GM23338 (cell line): ENCODE results near the gene TLE1. TPM values are rescaled to one million over a fixed set of nuclear protein-coding genes. Genes with fewer than 3 reads are reported as not detected.

Experiments used
- ATAC-seq: fragments of 200-7000 bp; cut with Tn5 transposase; 3 replicates; pipeline ENCODE4 v1.9.1; 2020
- DNase-seq: peaks from one replicate; pipeline ENCODE4 v3.0.0-alpha.2; 2015; ENCODE audit warnings: low spot score
- H2AFZ ChIP-seq: fragments of 200-600 bp; sonication (generic); 2 replicates; pipeline ENCODE4 v1.8.0; 2016; ENCODE audit warnings: antibody characterized with exemption, mild to moderate bottlenecking, moderate library complexity
- H3F3A ChIP-seq: fragments of 200-600 bp; sonication (generic); replicated peaks from 2 replicates; pipeline ENCODE4 v1.8.0; 2017; ENCODE audit warnings: antibody characterized with exemption, mixed run types, low read depth
- H3K27ac ChIP-seq: fragments of 200-600 bp; sonication (generic); 2 replicates; pipeline ENCODE4 v1.6.1; 2016; ENCODE audit warnings: low read depth
- H3K27me3 ChIP-seq: fragments of 200-600 bp; sonication (generic); 2 replicates; pipeline ENCODE4 v1.8.0; 2016; ENCODE audit warnings: mild to moderate bottlenecking, mixed run types, moderate library complexity; ENCODE audit not compliant: insufficient read depth
- H3K36me3 ChIP-seq: fragments of 200-600 bp; sonication (generic); 2 replicates; pipeline ENCODE4 v1.8.0; 2016; ENCODE audit warnings: mild to moderate bottlenecking; ENCODE audit not compliant: insufficient read depth
- H3K4me1 ChIP-seq: fragments of 200-600 bp; sonication (generic); 2 replicates; pipeline ENCODE4 v1.8.0; 2016; ENCODE audit warnings: mild to moderate bottlenecking, moderate library complexity; ENCODE audit not compliant: insufficient read depth
- H3K4me2 ChIP-seq: fragments of 200-600 bp; sonication (generic); 2 replicates; pipeline ENCODE4 v1.7.1; 2017; ENCODE audit warnings: mixed run types
- H3K4me3 ChIP-seq: fragments of 200-600 bp; sonication (generic); 2 replicates; pipeline ENCODE4 v1.6.1; 2016; ENCODE audit warnings: mixed run types
- H3K79me2 ChIP-seq: fragments of 200-600 bp; sonication (generic); replicated peaks from 2 replicates; pipeline ENCODE4 v1.8.0; 2017; ENCODE audit warnings: mild to moderate bottlenecking; ENCODE audit not compliant: insufficient read depth
- H3K9me2 ChIP-seq: fragments of 200-600 bp; sonication (generic); 2 replicates; pipeline ENCODE4 v1.8.0; 2017; ENCODE audit not compliant: insufficient read depth
- H4K20me1 ChIP-seq: fragments of 200-600 bp; sonication (generic); replicated peaks from 2 replicates; pipeline ENCODE4 v1.8.0; 2017; ENCODE audit warnings: mild to moderate bottlenecking; ENCODE audit not compliant: insufficient read depth
- H3K27ac Mint-ChIP-seq: 2 replicates; pipeline ENCODE4 v1.8.0; 2020; ENCODE audit warnings: inconsistent platforms, mild to moderate bottlenecking, moderate library complexity, mixed read lengths
- H3K27me3 Mint-ChIP-seq: 3 replicates; pipeline ENCODE4 v1.8.0; 2022; ENCODE audit warnings: low read depth, mild to moderate bottlenecking, moderate library complexity, mixed read lengths, inconsistent platforms; ENCODE audit not compliant: insufficient read depth, poor library complexity
- H3K36me3 Mint-ChIP-seq: 3 replicates; pipeline ENCODE4 v1.8.0; 2021; ENCODE audit warnings: low read depth, mild to moderate bottlenecking, inconsistent platforms, moderate library complexity, mixed read lengths
- H3K4me1 Mint-ChIP-seq: 3 replicates; pipeline ENCODE4 v1.8.0; 2020; ENCODE audit warnings: mild to moderate bottlenecking, inconsistent platforms, mixed read lengths
- H3K4me3 Mint-ChIP-seq: 3 replicates; pipeline ENCODE4 v1.8.0; 2021; ENCODE audit warnings: moderate library complexity, mild to moderate bottlenecking, inconsistent platforms, mixed read lengths
- H3K9me3 Mint-ChIP-seq: 3 replicates; pipeline ENCODE4 v1.8.0; 2020; ENCODE audit warnings: moderate library complexity, mild to moderate bottlenecking, inconsistent platforms, mixed read lengths
- CREB1 ChIP-seq: fragments of 250-450 bp; sonication (Bioruptor Pico); IDR thresholded peaks from 2 replicates; pipeline ENCODE4 v1.5.0; 2020; ENCODE audit warnings: low read depth, mild to moderate bottlenecking, moderate library complexity
- CTCF ChIP-seq, 2 experiments: fragments of 200-600 bp in 1 of 2; sonication (generic) in 1 of 2; conservative IDR thresholded peaks; 2 replicates each; pipeline versions ENCODE4 v1.5.1 to v1.6.1; 2016 to 2017; ENCODE audit warnings: antibody characterized with exemption in 2 of 2, low read depth in 2 of 2, mild to moderate bottlenecking in 2 of 2, moderate library complexity in 1 of 2
- EZH2 ChIP-seq: fragments of 200-600 bp; sonication (generic); IDR thresholded peaks from one replicate; pipeline ENCODE4 v1.8.0; 2017; ENCODE audit warnings: antibody characterized with exemption, mild to moderate bottlenecking, low read depth; ENCODE audit not compliant: unreplicated experiment
- EZH2phosphoT487 ChIP-seq: fragments of 200-600 bp; sonication (generic); IDR thresholded peaks from one replicate; pipeline ENCODE4 v1.8.1; 2018; ENCODE audit warnings: antibody characterized with exemption; ENCODE audit not compliant: unreplicated experiment
- JUNB ChIP-seq: IDR thresholded peaks from one replicate; pipeline ENCODE4 v1.6.1; 2016; ENCODE audit warnings: antibody characterized with exemption; ENCODE audit not compliant: unreplicated experiment
- NANOG ChIP-seq: IDR thresholded peaks from 2 replicates; pipeline ENCODE4 v1.6.1; 2016; ENCODE audit warnings: antibody characterized with exemption, borderline replicate concordance
- POLR2AphosphoS5 ChIP-seq: IDR thresholded peaks from 2 replicates; pipeline ENCODE4 v1.6.1; 2016; ENCODE audit warnings: antibody characterized with exemption, low read depth
- REST ChIP-seq: IDR thresholded peaks from one replicate; pipeline ENCODE4 v1.6.1; 2018; ENCODE audit warnings: antibody characterized with exemption; ENCODE audit not compliant: unreplicated experiment
- STAT1 ChIP-seq: IDR thresholded peaks from one replicate; pipeline ENCODE4 v1.6.1; 2016; ENCODE audit warnings: antibody characterized with exemption; ENCODE audit not compliant: unreplicated experiment
- ZNF114 ChIP-seq: fragments of 250-450 bp; sonication (Bioruptor Pico); IDR thresholded peaks from 2 replicates; pipeline ENCODE4 v1.5.0; 2020; ENCODE audit warnings: mild to moderate bottlenecking, moderate library complexity
- ZNF331 ChIP-seq: fragments of 250-450 bp; sonication (Bioruptor Pico); IDR thresholded peaks from 2 replicates; pipeline ENCODE4 v1.5.0; 2020; ENCODE audit warnings: low read depth, mild to moderate bottlenecking, moderate library complexity
- polyA plus RNA-seq: library from polyadenylated mRNA; unstranded; fragments of >200 nt; fragmentation: Nextera tagmentation; extraction: Ambion mirVana; gene quantifications from 2 replicates; pipeline ENCODE4 v1.2.1, GENCODE V29; 2016
- total RNA-seq: library from RNA; depleted of rRNA; stranded (reverse); fragments of >200 nt; shearing (Covaris generic); gene quantifications from 2 replicates; pipeline ENCODE4 v1.2.3, GENCODE V29; 2014
- TF ChIP-seq, protein P1 (sequence below): IDR thresholded peaks from 2 replicates; pipeline ENCODE4 v1.6.1; 2016; ENCODE audit warnings: antibody characterized with exemption
- TF ChIP-seq, protein P2 (sequence below): fragments of 250-450 bp; sonication (Bioruptor Pico); IDR thresholded peaks from 2 replicates; pipeline ENCODE4 v1.5.0; 2020; ENCODE audit warnings: mild to moderate bottlenecking, moderate library complexity

The TLE1 gene
- total and polyA plus RNA-seq, 2 experiments from 2014 or later: 58.1 to 132 TPM

GRCh38 chr9:81669041-81669651, 20.2 kb downstream of the TLE1 start:
- DNase-seq (no peak), ATAC-seq (no peak)
- Histone ChIP-seq H3K9me2 (no peaks in the 10 kb centered on the region), H3K4me1 (peaks cover 67% of the 10 kb centered on the region), H3F3A (peaks cover 21% of the 10 kb centered on the region), H3K4me2 (peak overlapping the region; percentile 42), H3K4me3 (no peak overlapping the region), H3K27ac (no peak overlapping the region), H2AFZ (no peak overlapping the region), H4K20me1 (peaks cover 43% of the 10 kb centered on the region), H3K27me3 (no peaks in the 10 kb centered on the region), H3K79me2 (peaks cover 95% of the 10 kb centered on the region), H3K36me3 (peaks cover 8% of the 10 kb centered on the region; the same call in 1 of the 2 replicates)
- Mint-ChIP-seq H3K4me3 (no peak overlapping the region), H3K4me1 (peaks cover 73% of the 10 kb centered on the region), H3K36me3 (peaks cover 56% of the 10 kb centered on the region), H3K27me3 (peaks cover 5% of the 10 kb centered on the region), H3K27ac (peak overlapping the region; percentile 84), H3K9me3 (no peaks in the 10 kb centered on the region)
- TF ChIP-seq STAT1 (no peak), ZNF331 (no peak), CTCF (conservative IDR thresholded peaks at IDR 0.05; ENCODE audit: low read depth in 2 of 2) (no peak), ZNF114 (CRISPR knock-in tag) (no peak), POLR2AphosphoS5 (no peak), CREB1 (no peak), EZH2 (no peak), REST (no peak), EZH2phosphoT487 (no peak), NANOG (no peak), JUNB (no peak)
- TF ChIP-seq, protein P1, sequence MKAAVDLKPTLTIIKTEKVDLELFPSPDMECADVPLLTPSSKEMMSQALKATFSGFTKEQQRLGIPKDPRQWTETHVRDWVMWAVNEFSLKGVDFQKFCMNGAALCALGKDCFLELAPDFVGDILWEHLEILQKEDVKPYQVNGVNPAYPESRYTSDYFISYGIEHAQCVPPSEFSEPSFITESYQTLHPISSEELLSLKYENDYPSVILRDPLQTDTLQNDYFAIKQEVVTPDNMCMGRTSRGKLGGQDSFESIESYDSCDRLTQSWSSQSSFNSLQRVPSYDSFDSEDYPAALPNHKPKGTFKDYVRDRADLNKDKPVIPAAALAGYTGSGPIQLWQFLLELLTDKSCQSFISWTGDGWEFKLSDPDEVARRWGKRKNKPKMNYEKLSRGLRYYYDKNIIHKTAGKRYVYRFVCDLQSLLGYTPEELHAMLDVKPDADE: no peak
- TF ChIP-seq, protein P2, sequence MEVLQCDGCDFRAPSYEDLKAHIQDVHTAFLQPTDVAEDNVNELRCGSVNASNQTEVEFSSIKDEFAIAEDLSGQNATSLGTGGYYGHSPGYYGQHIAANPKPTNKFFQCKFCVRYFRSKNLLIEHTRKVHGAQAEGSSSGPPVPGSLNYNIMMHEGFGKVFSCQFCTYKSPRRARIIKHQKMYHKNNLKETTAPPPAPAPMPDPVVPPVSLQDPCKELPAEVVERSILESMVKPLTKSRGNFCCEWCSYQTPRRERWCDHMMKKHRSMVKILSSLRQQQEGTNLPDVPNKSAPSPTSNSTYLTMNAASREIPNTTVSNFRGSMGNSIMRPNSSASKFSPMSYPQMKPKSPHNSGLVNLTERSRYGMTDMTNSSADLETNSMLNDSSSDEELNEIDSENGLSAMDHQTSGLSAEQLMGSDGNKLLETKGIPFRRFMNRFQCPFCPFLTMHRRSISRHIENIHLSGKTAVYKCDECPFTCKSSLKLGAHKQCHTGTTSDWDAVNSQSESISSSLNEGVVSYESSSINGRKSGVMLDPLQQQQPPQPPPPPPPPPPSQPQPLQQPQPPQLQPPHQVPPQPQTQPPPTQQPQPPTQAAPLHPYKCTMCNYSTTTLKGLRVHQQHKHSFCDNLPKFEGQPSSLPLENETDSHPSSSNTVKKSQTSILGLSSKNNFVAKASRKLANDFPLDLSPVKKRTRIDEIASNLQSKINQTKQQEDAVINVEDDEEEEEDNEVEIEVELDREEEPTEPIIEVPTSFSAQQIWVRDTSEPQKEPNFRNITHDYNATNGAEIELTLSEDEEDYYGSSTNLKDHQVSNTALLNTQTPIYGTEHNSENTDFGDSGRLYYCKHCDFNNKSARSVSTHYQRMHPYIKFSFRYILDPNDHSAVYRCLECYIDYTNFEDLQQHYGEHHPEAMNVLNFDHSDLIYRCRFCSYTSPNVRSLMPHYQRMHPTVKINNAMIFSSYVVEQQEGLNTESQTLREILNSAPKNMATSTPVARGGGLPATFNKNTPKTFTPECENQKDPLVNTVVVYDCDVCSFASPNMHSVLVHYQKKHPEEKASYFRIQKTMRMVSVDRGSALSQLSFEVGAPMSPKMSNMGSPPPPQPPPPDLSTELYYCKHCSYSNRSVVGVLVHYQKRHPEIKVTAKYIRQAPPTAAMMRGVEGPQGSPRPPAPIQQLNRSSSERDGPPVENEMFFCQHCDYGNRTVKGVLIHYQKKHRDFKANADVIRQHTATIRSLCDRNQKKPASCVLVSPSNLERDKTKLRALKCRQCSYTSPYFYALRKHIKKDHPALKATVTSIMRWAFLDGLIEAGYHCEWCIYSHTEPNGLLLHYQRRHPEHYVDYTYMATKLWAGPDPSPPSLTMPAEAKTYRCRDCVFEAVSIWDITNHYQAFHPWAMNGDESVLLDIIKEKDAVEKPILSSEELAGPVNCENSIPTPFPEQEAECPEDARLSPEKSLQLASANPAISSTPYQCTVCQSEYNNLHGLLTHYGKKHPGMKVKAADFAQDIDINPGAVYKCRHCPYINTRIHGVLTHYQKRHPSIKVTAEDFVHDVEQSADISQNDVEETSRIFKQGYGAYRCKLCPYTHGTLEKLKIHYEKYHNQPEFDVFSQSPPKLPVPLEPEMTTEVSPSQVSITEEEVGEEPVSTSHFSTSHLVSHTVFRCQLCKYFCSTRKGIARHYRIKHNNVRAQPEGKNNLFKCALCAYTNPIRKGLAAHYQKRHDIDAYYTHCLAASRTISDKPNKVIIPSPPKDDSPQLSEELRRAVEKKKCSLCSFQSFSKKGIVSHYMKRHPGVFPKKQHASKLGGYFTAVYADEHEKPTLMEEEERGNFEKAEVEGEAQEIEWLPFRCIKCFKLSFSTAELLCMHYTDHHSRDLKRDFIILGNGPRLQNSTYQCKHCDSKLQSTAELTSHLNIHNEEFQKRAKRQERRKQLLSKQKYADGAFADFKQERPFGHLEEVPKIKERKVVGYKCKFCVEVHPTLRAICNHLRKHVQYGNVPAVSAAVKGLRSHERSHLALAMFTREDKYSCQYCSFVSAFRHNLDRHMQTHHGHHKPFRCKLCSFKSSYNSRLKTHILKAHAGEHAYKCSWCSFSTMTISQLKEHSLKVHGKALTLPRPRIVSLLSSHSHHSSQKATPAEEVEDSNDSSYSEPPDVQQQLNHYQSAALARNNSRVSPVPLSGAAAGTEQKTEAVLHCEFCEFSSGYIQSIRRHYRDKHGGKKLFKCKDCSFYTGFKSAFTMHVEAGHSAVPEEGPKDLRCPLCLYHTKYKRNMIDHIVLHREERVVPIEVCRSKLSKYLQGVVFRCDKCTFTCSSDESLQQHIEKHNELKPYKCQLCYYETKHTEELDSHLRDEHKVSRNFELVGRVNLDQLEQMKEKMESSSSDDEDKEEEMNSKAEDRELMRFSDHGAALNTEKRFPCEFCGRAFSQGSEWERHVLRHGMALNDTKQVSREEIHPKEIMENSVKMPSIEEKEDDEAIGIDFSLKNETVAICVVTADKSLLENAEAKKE (CRISPR knock-in tag): no peak
